Measurements from ENCODE around the gene NELL1.
"Not testable (repeated sequence)": the region's sequence is repeated elsewhere in the genome, so short reads cannot be mapped to it uniquely, and the experiment has no call there.

The NELL1 gene

DNA sequence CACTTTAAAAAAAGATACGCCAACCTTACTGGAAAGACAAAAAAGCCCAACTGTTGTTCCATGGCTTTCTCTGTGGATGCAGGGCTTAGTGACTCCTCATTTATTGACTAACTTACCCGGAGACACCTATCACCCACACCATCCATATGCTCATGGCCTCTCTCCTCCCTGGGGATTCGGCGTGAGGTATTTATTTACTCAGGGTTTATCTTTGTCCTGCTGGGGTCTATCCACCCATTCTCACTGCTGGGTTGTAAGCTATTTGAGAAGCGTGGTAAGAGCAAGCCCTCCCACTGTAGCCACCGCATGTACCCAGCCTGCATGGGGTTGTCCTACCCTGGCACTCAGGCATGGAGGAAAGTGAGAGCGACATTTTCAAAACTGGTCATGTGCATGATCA lies 93.6 kb downstream of the NELL1 start:
- in situ Hi-C loops (cut with MboI; ENCODE audit: low sequenced_read_pairs), result no loop called here

DNA sequence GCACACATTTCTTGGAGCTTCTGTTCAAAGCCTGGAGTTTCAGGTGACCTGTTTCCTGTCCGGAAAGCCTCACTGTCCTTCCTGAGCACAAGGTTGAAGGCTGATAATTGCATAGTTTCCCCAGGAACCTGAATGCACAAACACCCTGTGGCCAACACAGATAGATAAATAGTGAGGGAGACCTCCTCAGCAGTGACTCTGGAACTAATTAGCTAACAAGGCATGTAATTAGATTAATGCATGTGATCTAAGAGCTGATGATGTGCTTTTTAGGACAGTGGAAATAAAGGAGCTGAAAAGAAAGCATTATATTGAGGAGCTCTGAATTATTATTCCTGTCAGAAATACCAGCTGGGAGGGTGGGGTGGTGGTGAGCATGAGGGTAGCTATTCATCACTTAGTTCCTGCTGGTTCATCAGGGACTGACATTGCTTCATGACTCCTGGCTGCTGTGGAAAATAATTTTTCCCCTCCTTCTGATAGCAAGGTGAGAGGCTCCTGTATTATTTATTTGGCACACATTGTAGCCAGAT lies 101.1 kb downstream of the NELL1 start:
- in situ Hi-C loops (cut with MboI; ENCODE audit: low sequenced_read_pairs), result no loop called here

DNA sequence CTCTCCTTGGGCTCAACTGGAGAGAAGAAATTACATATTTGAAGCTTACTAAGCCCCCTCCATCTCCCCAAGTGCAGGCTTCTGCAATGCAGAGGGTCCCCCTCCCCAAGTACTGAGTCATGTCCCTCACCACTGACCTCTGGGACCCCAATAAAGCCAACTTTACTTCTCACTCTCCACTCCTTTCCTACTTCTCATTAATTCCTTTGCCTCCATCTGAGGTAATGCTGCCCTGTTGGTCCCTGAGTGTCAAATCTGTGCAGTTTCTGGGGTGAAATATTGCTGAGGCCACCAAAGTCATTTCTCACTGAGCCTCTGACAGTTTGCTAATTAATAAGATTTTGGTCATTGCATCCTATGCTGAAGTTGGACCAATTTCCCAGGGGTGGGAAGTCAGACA lies 101.6 kb downstream of the NELL1 start:
- in situ Hi-C loops (cut with MboI; ENCODE audit: low sequenced_read_pairs), result no loop called here

DNA sequence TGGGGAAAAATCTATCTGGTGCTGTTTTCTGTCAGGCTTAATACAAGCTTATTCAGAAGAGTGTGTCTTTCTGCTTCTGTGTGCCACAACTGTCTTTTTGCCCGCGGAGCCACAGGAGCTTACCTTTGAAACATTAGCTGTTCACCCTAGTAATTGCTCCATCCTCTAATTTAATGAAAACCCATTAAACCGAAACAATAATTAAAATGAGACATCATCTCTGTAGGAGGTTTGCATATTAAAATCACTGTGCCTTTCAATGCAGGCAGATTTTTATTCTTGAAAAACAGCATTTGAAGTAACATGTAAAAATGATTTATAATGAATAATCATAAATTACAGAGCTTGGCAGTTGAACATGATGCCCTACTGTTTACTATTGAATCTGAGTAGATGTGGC lies 102.3 kb downstream of the NELL1 start:
- in situ Hi-C loops (cut with MboI; ENCODE audit: low sequenced_read_pairs), result no loop called here

DNA sequence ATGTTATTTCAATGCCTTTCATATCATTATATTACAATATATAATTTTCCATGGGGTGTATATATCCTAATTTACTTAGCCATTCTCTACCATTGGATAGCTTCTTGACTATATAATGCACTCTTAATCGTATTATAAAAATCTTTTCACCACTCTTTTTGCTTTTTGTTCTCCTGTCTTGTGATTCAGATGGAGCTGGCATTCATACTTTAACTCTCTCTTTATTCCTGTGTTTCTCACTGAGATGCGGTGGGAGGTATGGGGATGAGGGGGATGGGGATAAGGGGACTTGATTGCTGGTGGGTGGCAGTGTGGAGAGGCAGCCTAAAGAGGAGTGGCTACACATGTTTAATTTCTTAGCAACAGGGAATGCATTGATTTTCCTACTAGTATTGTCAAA lies 105.9 kb downstream of the NELL1 start:
- in situ Hi-C loops (cut with MboI; ENCODE audit: low sequenced_read_pairs), result no loop called here

DNA sequence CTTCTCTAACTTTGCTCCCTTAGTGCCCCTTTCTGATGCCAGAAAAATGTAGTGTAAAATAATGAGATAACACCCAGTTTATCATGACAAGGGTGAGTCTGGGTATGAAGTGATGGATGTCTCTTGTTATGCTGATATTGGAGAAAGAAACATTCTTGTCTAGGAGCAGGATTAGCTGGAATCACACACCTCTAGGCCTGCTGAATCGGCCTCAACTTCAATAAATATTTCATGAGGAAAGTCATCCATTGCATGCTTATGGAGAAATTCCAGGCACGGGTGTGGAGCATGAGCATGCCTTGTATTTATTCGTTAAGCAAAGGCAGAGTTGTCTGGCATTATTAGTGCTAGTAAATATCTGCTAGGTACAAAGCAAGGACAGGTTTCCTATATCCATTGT lies 113.4 kb downstream of the NELL1 start:
- in situ Hi-C loops (cut with MboI; ENCODE audit: low sequenced_read_pairs), result no loop called here

DNA sequence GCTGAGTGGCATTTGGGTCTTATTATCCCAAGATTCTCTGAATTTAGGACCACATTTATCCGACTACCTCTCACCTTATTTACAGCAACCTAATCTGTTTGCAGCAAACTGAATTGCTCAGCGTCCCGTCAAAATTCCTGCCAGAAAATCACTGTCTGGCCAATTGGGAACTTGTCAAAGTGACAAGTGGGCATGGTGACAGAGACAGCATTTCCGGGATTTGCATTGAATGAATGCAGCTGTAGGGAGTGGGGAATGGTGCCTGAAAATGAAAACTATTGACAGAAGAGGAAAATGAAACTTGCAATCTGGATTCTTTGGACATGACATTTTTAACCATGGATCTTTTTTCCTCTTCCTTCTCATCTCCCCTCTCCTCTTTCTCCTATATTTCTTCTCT lies 113.8 kb downstream of the NELL1 start:
- in situ Hi-C loops (cut with MboI; ENCODE audit: low sequenced_read_pairs), result no loop called here

DNA sequence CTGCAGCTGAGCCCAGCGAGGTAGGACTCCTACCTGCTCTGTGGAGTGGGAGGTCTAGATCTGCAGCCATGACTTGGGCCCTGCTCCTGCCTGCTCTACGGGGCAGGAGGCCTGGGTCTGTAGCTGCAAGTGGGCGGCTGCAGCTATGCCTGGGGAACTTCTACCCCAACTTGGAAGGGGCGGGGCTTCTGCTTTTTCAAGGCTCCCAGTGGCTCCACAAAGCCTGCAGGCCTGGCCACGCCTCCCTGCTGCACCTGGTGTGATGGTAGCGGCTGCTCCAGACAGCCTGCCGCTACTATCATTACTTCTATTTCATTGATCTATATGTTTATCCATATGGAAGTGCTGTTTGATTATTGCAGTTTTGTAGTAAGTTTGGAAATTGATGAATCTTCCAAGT lies 121.2 kb downstream of the NELL1 start:
- in situ Hi-C loops (cut with MboI; ENCODE audit: low sequenced_read_pairs), result no loop called here

DNA sequence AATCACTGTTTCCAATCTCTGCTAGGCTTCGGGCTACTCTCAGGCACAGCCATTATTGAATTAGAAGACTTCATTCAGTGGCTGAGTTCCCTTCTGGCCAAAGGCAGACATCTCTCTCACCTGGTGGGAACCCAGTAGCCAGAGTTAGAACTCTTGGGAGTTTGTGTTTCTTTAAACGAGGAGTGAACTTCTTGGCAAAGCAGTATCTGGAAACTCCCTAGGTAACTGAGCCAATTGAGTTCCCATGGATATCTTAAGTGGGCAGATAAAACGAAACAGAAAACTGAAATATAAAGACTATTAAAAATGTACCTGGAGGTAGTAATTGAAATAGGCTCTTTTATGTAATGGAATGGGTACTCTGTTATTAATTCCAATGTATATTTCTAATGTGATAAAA lies 125.6 kb downstream of the NELL1 start:
- in situ Hi-C loops (cut with MboI; ENCODE audit: low sequenced_read_pairs), result no loop called here

DNA sequence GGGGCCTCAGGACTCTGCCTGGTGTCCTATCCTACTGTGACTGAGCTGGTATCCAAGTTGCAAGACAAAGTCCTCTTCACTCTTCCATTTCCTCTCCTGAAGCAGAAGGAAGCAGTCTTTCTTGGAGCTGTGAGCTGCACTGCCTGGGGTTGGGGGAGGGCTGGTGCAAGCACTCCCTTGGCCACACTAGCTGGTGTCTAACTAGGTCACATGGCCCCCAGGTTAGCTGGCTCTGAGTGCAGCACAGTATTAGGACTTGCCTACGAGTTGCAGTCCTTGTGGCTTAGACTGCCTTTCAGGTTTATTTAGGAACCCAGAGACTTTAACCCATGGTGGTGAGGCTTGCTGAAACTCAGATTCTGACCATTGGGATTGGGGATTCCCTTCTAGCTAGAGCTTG lies 138.9 kb downstream of the NELL1 start:
- in situ Hi-C loops (cut with MboI; ENCODE audit: low sequenced_read_pairs), result no loop called here

DNA sequence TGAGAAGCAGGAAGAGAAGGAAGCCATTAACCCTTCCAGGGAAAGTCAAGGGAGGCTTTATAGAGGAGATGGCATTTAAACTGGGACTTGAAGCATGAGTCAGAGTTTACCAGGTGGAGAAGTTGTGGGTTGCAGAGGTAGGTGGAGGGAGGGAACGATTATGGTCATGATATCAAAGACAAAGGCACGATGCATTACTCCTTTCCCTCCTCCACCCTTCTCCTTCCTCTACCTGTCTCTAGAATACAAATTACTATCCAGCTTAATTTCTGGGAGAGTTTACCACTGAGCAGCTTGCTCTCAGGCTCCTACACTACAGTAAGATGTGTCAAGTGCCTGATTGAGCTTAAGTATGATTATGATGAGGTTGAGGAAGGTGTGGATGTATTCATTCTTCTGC lies 151.7 kb downstream of the NELL1 start:
- in situ Hi-C loops (cut with MboI; ENCODE audit: low sequenced_read_pairs), result no loop called here

DNA sequence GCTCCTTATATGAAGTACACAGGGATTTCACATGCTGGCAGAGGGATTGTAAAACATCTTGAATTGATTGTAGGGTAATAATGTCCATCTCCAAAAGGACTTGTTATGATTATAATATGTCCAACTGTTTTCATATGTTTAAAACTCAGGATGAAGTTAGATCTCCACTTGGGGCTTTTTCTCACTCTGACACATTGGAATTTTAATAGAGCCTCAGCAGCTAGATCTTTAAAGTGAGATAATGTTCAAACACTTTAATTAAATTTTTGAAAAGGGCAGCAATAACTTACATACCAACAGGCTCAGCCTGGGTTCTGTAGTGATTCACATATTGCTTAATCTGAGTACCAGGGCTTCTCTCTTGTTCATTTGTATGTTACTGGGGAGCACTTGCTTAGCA lies 152.1 kb downstream of the NELL1 start:
- in situ Hi-C loops (cut with MboI; ENCODE audit: low sequenced_read_pairs), result no loop called here

DNA sequence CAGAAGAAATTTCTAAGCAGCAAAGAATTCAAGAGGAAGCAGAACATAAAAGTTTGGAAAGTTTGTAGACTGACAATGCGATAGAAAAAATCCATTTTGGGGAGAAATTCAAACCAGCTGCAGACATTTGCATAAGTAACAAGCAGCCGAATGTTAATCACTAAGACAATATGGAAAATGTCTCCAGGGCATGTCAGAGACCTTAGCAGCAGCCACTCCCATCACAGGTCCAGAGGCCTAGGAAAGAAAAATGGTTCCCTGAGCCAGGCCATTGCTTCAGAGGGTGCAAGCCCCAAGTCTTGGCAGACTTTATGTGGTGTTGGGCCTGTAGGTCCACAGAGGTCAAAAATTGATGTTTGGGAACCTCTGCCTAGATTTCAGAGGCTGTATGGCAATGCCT lies 155.4 kb downstream of the NELL1 start:
- in situ Hi-C loops (cut with MboI; ENCODE audit: low sequenced_read_pairs), result no loop called here

DNA sequence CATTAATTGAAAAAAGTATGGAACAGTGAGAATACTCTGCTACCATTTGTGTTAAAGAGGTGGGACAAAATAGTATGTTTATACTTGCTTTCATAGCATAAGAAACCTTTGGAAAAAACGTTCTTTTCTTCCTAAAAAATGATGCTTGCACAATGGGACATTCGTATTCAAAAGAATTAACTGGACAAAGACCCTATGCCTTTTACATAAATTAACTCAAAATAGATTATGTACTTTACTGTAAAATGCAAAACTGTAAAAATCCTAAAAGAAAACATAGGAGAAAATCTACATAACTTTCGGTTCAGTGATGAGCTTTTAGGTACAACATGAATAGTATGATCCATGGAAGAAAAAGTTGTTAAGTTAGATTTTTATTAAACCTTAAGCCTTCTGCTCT lies 166.2 kb downstream of the NELL1 start:
- in situ Hi-C loops (cut with MboI; ENCODE audit: low sequenced_read_pairs), result no loop called here

DNA sequence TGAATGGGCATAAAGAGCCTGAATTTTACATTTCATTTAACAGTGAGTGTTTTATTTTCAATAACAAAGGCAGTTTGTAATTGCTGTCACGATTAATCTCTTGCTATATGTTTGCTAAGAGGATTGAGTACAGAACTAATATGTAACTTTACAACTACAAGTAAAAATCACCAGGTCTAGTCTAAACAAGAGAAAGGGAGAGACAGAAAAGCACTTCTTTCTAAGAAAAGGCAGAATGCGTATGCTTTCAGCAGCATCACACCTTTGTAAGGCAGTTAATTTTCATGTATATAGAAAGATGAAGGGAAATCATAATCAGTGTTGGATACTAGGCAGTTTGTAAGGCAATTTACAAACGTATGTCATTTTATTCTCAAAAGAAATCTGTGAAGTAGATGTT lies 169.8 kb downstream of the NELL1 start:
- in situ Hi-C loops (cut with MboI; ENCODE audit: low sequenced_read_pairs), result no loop called here

DNA sequence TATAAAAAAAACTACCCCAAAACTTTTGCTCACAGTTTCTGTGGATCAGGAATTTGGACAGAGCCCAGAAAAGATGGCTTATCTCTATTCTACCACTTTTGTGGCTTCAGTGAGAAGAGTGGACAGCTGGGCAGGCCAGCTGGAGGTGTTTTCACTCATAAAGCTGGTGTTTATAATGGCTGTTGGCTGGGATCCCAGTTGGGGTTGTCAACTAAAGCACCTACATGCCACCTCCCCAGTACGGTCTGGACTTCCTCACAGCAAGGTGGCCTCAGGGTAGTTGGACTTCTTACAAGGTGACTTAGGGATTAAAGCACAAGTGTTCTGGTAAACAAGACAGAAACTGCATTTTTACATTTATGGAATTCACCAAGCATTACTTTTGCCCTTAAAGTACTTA lies 171.0 kb downstream of the NELL1 start:
- in situ Hi-C loops (cut with MboI; ENCODE audit: low sequenced_read_pairs), result no loop called here

DNA sequence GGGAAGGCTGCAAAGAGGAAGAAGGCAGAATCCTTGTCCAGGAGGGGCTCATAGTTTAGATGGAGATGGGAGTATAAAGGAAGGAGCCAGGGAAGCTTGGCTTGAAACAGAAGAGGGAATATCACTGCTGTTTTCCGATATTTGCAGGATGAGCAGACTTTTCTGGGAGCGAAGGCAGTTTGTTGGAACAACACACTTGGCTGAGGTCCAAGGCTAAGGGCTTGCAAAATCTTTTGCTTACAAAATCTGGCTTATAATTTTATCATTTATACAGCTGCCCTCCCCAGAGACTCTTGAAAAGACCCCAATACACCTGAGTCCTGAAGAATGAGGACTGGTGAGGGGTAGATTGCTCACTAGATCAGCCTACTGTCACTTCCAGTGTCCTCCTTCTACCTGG lies 174.8 kb downstream of the NELL1 start:
- in situ Hi-C loops (cut with MboI; ENCODE audit: low sequenced_read_pairs), result no loop called here

DNA sequence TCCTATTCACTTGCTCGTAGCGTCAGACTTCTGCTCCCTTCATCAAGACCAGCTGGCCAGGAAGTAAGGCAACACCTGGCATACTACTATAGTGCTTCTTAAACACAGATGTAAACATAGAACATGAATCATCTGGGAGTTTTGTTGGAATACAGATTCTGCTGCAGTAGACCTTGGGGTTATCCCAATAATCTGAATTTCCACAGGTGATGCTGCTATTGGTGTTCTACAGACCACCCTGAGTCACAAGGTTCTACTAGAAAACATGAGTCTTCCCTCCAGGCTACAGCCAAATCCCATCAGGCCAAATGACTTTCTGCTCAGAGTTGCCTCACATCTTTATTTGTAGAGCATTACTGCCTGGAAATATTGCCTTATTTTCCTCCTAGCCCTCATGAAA lies 175.2 kb downstream of the NELL1 start:
- in situ Hi-C loops (cut with MboI; ENCODE audit: low sequenced_read_pairs), result no loop called here

DNA sequence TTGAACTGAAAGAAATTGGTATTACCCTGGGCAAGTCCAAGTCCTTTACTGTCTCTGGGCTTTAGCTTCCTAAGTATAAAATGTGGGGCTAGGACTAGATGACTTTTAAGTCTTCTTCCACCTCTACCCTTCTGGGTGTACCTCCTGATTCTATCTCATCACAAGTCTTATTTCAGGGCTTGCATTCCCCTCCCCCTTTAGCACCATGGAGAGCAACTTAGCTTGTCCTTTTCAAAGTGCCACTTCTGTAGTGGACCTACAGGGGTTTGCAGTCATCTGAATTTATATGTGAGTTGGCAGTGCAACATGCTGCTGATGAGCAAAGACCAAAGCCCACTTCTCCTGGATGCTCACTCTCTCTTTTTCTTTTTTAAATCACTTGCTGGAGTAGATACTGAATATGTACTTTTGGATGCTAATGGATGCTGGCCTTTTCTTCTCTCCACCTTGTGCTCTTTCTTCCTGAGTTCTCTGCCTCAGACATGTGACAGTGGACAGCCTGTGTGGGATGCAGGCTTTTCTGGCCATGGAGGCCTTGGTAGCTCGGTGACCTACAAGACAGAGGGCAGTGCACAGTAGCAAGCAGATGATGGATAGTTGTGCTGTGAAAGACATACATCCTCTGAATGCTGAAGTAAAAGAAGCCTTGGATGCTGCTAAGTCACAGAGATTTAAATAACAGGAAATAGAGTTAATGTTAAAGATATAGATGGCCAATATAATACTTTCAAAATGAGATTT lies 185.0 kb downstream of the NELL1 start:
- in situ Hi-C loops (cut with MboI; ENCODE audit: low sequenced_read_pairs), result no loop called here

DNA sequence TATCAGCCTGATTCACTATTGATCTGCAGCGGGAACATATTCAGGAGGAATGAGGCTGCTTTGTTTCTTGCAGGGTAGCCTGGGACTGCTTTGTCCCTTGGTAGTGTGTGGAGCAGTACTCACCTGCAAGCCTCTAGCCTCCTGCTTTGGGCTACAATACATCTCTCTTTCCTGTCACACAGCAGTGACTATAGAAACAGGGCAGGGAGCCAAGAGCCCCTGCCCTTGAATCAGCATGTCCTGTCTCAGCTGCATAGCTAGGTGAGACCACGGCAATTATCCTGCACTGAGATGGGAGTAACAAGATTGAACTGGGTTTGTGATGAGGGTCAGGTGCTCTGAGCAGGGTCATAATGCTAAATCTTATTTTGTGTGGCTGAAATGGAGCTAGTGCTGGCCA lies 191.9 kb downstream of the NELL1 start:
- in situ Hi-C loops (cut with MboI; ENCODE audit: low sequenced_read_pairs), result no loop called here

DNA sequence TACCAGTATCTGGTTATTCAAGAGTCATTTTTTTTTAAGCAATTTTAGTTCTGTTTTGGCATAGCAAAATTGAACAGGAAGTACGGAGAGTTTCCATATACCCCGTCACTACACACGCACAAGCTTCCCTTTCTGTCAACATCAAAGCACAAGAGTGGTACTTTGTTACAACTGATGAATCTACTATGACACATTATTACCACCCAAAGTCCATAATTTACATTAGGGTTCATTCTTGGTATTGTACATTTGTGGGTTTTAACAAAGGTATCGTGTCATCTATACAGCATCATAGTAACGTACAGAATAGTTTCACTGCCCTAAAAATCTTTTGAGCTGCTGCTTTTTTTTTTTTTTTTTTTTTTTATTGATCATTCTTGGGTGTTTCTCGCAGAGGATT lies 192.9 kb downstream of the NELL1 start:
- in situ Hi-C loops (cut with MboI; ENCODE audit: low sequenced_read_pairs), result not testable (repeated sequence)

DNA sequence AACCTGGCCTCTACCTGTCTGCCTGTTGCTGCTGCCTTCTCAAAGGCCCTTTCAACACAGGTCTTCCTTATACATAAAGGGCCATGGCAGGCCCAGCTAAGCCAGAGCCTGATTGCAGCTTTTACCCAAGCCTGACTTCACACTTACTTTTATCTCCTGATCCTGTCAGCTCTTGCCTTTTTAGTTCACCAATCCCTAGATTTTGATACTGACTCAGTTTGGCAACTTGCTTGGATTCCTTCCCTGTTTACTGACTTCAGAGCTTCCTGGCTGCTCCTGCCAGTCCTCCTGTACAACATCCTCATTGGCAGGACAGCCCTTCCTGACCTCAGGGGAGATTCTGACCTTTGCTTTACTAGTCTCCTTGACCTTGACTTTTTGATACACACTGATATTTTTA lies 195.2 kb downstream of the NELL1 start:
- in situ Hi-C loops (cut with MboI; ENCODE audit: low sequenced_read_pairs), result no loop called here

DNA sequence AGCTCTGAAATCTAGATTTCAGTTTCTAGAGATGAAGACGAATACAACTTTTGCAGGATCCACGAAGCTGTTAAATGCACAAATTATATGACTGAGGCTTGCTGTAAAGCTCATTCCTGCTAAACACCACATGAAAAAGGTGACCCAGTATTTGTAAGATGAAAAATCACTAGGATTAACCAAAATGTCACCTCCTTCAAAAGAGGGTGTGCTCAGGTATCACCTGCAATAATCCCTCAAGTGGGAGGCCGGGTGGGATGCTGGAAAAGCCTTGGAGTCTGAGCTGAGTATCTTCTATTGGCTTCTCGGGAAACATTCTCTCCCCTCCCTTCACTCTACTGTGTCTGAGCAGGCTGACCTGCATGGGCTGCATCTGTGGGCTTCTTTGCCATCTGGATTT lies 195.8 kb downstream of the NELL1 start:
- in situ Hi-C loops (cut with MboI; ENCODE audit: low sequenced_read_pairs), result no loop called here

Data from HL-60/S4 (cell line).